BLaER1 treated with 17β-estradiol and CSF1 and Interleukin-3, amounts not matched to agents 10 nM and 100 nM (cell line): ENCODE results near the gene BBS2.

Experiments
- H3K27ac ChIP-seq, 11 experiments: shearing (Covaris generic); formaldehyde crosslinking; 2 replicates each; pipeline ENCODE4 v1.8.1; 2022
- H3K27me3 ChIP-seq, 11 experiments: shearing (Covaris generic); formaldehyde crosslinking; 2 replicates each; pipeline ENCODE4 v1.8.1; 2022
- H3K36me3 ChIP-seq, 11 experiments: shearing (Covaris generic); formaldehyde crosslinking; 2 replicates each; pipeline ENCODE4 v1.8.1; 2022
- H3K4me1 ChIP-seq, 10 experiments: shearing (Covaris generic); formaldehyde crosslinking; 2 replicates each; pipeline ENCODE4 v1.8.1; 2022
- H3K4me2 ChIP-seq, 11 experiments: shearing (Covaris generic); formaldehyde crosslinking; 2 replicates each; pipeline ENCODE4 v1.8.1; 2022
- H3K4me3 ChIP-seq, 10 experiments: shearing (Covaris generic); formaldehyde crosslinking; 2 replicates each; pipeline ENCODE4 v1.8.1; 2022
- H3K9ac ChIP-seq, 11 experiments: shearing (Covaris generic); formaldehyde crosslinking; 2 replicates each; pipeline ENCODE4 v1.8.1; 2022
- H3K9me3 ChIP-seq, 11 experiments: shearing (Covaris generic); formaldehyde crosslinking; replicated peaks in 1 of 11; 2 replicates each; pipeline ENCODE4 v1.8.1; 2022
- H4K20me1 ChIP-seq, 11 experiments: shearing (Covaris generic); formaldehyde crosslinking; 2 replicates each; pipeline ENCODE4 v1.8.1; 2022
- Cebpa-rat ChIP-seq, 11 experiments: shearing (Covaris generic); IDR thresholded peaks; 2 replicates each; pipeline ENCODE4 v1.8.1; 2022

BBS2 gene

DNA sequence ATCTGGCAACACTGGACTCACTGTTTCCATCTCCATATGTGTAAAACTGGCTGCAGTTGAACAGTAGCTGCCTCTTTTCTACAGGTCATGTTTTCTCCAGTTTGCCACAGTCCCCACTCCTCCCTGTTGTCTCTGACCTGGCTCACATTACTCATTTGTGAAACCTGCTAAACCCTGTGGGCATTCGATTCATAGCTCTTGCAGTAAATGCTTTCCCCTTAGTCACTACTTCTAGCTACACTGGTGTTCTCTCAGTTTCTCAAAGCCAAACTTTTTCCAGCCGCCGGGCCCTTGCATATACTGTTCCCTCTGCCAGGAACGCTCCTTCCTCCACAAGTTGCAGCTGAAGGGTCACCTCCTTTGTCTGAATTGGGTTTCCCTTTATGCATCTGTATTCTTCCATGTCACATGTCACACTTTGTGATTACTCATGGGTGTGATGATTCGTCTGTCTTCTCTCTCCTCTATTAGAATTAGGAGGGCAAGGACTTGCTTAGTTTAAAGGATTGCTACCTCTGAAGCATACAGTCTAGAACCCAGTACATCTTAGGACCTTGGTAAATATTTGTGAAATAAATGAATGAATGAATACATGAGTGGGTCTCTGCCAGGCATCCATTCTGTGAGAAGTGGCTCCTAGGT, 30.0 kb upstream of the BBS2 start:
- Histone ChIP-seq H3K4me2 (peak overlapping the region in 3 of 11 experiments; percentile 53 to 79 (median 78); a peak in 6 of 22 replicates), H3K36me3 (no peaks in the 10 kb centered on the region), H3K9me3 (no peaks in the 10 kb centered on the region), H3K27me3 (no peaks in the 10 kb centered on the region), H3K4me1 (peaks cover 30 to 59% (median 41%) of the 10 kb centered on the region in 10 experiments), H3K27ac (peak overlapping the region in 1 of 11 experiments; percentile 32; a peak in 1 of 22 replicates), H3K9ac (no peak overlapping the region), H3K4me3 (no peak overlapping the region), H4K20me1 (no peaks in the 10 kb centered on the region)
- no peak for TF ChIP-seq Cebpa-rat (IDR thresholded peaks at IDR 0.05)

DNA sequence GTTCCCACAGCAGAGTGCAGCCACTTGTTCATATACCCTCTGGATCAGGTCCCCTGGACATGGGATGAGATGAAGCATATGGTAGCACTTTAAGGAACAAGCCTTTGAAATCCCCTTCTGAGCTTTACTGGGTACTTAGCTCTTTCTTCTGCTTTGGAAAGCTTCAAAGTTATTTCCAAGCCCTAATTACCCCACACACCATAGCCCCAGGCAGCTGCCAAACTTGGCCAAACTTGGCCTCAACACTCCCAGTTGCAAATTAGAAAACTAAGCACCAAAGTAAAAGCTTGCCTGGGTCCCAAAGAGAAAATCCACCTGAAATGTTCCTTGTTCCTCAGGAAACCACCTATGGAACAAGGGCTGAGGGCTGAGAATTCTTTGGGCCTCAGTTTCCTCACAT, 29.3 kb upstream of the BBS2 start:
- H4K20me1 ChIP-seq: no peaks in the 10 kb centered on the region
- no peaks in the 10 kb centered on the region for H3K9me3 ChIP-seq
- H3K36me3 ChIP-seq: no peaks in the 10 kb centered on the region
- H3K4me2 ChIP-seq: peak overlapping the region in 6 of 11 experiments; percentile 63 to 79 (median 75); a peak in 11 of 22 replicates
- H3K27ac ChIP-seq: peak overlapping the region in 1 of 11 experiments; percentile 70; a peak in 1 of 22 replicates
- peaks cover 30 to 59% (median 41%) of the 10 kb centered on the region in 10 experiments for H3K4me1 ChIP-seq
- no peak overlapping the region for H3K4me3 ChIP-seq
- H3K9ac ChIP-seq: no peak overlapping the region
- H3K27me3 ChIP-seq: no peaks in the 10 kb centered on the region
- TF ChIP-seq Cebpa-rat (IDR thresholded peaks at IDR 0.05): no peak

DNA sequence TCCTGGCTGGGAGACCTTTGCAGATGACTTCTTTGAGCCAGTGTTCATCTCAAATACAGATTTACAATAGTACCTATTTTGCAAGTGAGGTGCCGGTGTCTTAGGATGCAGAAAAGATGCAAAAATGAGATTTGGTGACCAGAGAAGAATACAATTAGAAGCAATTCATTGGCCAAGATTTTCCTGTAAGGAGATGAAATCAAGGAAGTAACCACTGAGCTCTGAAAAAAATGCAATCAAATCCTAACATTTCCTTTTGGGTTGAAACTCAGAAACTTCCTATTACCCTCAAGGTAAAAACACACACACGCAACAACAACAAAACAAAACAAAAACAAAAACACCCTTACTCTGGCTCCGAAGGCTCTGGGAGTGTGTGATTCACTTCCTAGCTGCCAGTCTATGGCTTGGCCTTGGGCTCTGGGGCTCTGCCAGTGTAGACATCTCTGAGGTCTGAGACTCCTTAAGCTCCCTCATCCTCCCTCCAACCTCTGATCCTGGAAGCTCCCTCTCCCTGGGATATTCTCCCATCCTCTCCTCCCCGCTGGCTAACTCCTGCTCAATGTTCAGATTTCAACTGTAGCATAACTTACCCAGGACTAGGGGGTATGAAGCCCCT, 28.2 kb upstream of the BBS2 start:
- Histone ChIP-seq H3K4me1 (peaks cover 30 to 63% (median 40%) of the 10 kb centered on the region in 10 experiments), H3K9me3 (no peaks in the 10 kb centered on the region), H3K27ac (peak overlapping the region in 4 of 11 experiments; percentile 33 to 70 (median 53); a peak in 6 of 22 replicates), H3K27me3 (no peaks in the 10 kb centered on the region), H3K4me3 (no peak overlapping the region), H3K4me2 (peak overlapping the region; percentile 48 to 79 (median 63)), H3K36me3 (no peaks in the 10 kb centered on the region), H3K9ac (no peak overlapping the region; a peak in 1 of 22 replicates), H4K20me1 (no peaks in the 10 kb centered on the region)
- TF ChIP-seq Cebpa-rat (IDR thresholded peaks at IDR 0.05): no peak

DNA sequence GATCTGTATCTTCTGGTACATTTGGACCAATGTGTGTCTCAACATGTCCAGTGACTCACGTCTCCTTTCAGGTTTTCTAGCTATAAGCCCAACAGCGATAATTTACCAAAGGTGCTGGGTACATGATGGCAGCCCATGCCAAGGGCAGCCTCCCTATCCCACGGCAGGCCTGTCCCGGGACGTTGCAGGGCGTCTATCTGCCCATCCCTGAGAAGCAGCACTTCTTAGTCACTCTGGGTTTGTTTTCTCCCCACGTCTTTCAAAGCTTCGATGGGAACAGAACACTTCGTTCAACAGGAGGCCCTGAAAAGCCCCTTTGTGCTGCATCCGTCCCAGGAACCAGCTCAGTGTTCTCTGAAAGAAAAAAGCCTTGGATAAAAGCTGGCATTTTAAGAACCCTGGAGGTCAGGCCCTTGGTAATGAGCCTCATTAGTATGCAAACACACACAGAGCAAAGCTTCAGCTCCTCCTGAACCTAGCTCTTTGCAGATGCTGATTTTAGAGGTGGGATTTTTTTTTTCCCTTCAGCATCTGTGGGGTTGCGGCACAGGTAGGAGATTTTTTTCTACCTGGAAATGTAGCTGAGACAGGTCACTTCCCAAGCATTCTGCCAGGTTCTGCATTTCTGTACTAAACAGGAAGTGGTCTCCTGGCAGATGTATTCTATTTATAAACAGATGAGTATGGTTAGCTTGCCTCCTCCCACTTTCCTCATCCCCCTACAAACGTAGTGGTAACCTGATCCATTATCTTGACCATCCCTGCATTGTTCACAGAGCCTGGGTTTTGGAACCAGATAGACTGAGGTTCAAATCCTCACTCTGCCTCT, 27.5 kb upstream of the BBS2 start:
- Histone ChIP-seq H3K36me3 (no peaks in the 10 kb centered on the region), H3K9ac (no peak overlapping the region), H3K4me3 (no peak overlapping the region), H3K27me3 (no peaks in the 10 kb centered on the region), H4K20me1 (no peaks in the 10 kb centered on the region), H3K9me3 (no peaks in the 10 kb centered on the region), H3K4me1 (peaks cover 26 to 67% (median 34%) of the 10 kb centered on the region in 10 experiments), H3K4me2 (peak overlapping the region; percentile 48 to 79 (median 63)), H3K27ac (peak overlapping the region in 6 of 11 experiments; percentile 0 to 70 (median 42); a peak in 7 of 22 replicates)
- TF ChIP-seq Cebpa-rat (IDR thresholded peaks at IDR 0.05): no peak

DNA sequence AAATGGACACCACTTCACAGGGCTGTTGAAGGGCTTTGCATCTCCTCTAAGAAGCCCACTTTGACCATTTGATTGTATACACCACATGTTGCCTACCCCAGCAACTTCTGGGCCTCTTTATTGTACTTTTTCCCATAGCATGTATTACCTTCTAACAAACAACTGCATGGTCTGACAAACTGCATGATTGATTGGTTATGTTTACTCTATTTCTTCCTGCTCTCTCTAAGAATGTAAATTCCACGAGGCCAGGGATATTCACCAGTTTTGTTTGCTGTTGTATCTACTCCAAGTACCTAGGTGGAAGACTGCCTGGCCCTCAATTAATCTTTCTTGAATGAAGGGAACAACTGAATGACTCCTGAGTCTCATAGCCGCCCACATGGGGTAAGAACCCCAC, 22.2 kb upstream of the BBS2 start:
- Histone ChIP-seq H3K9me3 (peaks cover 0 to 10% (median 0%) of the 10 kb centered on the region in 11 experiments; a peak in 3 of 22 replicates), H3K4me1 (peaks cover 0 to 63% (median under 1%) of the 10 kb centered on the region in 10 experiments; a peak in 10 of 20 replicates), H3K4me3 (no peak overlapping the region), H3K4me2 (peak overlapping the region in 3 of 11 experiments; percentile 20 to 66 (median 51); a peak in 4 of 22 replicates), H3K27ac (peak overlapping the region in 2 of 11 experiments; percentile 20 to 87; a peak in 3 of 22 replicates), H3K27me3 (no peaks in the 10 kb centered on the region), H3K36me3 (no peaks in the 10 kb centered on the region), H4K20me1 (no peaks in the 10 kb centered on the region), H3K9ac (no peak overlapping the region)
- no peak for TF ChIP-seq Cebpa-rat (IDR thresholded peaks at IDR 0.05)

DNA sequence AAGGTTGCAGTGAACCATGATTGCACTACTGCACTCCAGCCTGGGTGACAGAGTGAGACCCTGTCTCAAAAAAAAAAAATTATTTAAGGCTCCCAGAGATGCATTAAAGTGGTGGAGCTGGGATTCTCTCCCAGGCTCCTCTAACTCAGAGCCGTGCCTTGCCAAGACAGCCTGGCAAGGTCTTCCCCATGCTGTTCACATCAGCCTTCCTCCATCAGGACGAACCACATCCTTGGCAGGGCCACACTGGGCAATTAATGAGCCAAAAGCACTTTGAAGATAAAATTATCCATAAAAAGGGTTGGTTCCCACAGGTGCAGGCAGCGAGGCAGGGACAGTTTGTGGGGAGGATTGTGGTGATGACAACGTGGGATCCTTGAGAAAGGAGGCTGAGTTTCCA, 19.8 kb upstream of the BBS2 start:
- Histone ChIP-seq H3K4me2 (peak overlapping the region in 3 of 11 experiments; percentile 48 to 63 (median 61); a peak in 6 of 22 replicates), H3K9ac (peak overlapping the region in 3 of 11 experiments; percentile 59 to 71 (median 67); a peak in 5 of 22 replicates), H3K36me3 (no peaks in the 10 kb centered on the region), H3K4me1 (peaks cover 0 to 60% (median 0%) of the 10 kb centered on the region in 10 experiments; a peak in 6 of 20 replicates), H3K9me3 (peaks cover 0 to 10% (median 0%) of the 10 kb centered on the region in 11 experiments; a peak in 3 of 22 replicates), H3K27me3 (no peaks in the 10 kb centered on the region), H3K4me3 (no peak overlapping the region), H4K20me1 (no peaks in the 10 kb centered on the region), H3K27ac (peak overlapping the region in 4 of 11 experiments; percentile 51 to 87 (median 84); a peak in 8 of 22 replicates)
- no peak for TF ChIP-seq Cebpa-rat (IDR thresholded peaks at IDR 0.05)

DNA sequence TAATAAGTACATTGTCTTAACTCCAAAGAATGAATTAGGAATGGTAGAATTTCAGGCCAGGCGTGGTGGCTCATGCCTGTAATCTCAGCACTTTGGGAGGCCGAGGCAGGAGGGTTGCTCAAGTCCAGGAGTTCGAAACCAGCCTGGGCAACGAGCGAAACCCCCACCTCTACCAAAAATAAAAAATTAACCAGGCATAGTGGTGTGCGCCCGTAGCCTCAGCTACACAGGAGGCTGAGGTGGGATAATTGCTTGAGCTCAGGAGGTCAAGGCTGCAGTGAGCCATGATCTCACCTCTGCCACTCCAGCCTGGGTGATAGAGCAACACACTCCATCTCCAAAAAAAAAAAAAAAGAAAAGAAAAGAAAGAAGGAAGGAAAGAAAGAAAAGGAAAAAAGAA, 18.5 kb upstream of the BBS2 start:
- no peak overlapping the region for H3K4me3 ChIP-seq
- H3K27ac ChIP-seq: peak overlapping the region in 1 of 11 experiments; percentile 87; a peak in 2 of 22 replicates
- peaks cover 0 to 59% (median 0%) of the 10 kb centered on the region in 10 experiments; a peak in 6 of 20 replicates for H3K4me1 ChIP-seq
- peaks cover 0 to 10% (median 0%) of the 10 kb centered on the region in 11 experiments; a peak in 3 of 22 replicates for H3K9me3 ChIP-seq
- no peak for TF ChIP-seq Cebpa-rat (IDR thresholded peaks at IDR 0.05)
- H3K4me2 ChIP-seq: peak overlapping the region in 3 of 11 experiments; percentile 48 to 63 (median 61); a peak in 3 of 22 replicates
- no peaks in the 10 kb centered on the region for H4K20me1 ChIP-seq
- H3K36me3 ChIP-seq: no peaks in the 10 kb centered on the region
- H3K9ac ChIP-seq: no peak overlapping the region
- H3K27me3 ChIP-seq: no peaks in the 10 kb centered on the region

DNA sequence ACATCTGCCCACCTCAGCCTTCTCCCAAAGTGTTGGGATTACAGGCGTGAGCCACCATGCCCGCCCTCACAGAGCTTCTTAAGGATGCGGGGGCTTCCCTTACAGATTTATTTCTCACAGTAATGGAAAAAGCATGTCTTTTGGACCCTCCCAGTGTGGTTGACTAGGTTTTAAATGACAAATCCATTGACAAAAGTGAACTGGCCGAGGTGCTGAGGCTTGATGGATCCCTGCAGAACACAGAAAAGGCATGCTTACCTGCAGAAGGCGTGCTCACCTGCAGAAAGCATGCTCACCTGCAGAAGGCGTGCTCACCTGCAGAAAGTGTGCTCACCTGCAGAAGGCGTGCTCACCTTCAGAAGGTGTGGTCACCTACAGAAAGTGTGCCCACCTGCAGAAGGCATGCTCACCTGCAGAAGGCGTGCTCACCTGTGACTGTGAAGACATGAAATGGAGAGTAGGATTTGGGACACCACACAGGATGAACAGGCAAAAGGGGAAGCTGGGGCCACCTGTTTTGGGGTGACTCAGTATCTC, 15.1 kb upstream of the BBS2 start:
- no peak for TF ChIP-seq Cebpa-rat (IDR thresholded peaks at IDR 0.05)
- Histone ChIP-seq H4K20me1 (no peaks in the 10 kb centered on the region), H3K9ac (no peak overlapping the region), H3K4me1 (peaks cover 0 to 26% (median 0%) of the 10 kb centered on the region in 10 experiments; a peak in 6 of 20 replicates), H3K27ac (no peak overlapping the region), H3K4me3 (no peak overlapping the region), H3K4me2 (no peak overlapping the region), H3K9me3 (no peaks in the 10 kb centered on the region), H3K36me3 (no peaks in the 10 kb centered on the region), H3K27me3 (no peaks in the 10 kb centered on the region)
